Measurements from ENCODE around the gene LARGE2. TPM values are rescaled to one million over a fixed set of nuclear protein-coding genes. Genes with fewer than 3 reads are reported as not detected.

Gene LARGE2
- total RNA-seq, 1 experiment from 2014 or later: 18.4 TPM

DNA sequence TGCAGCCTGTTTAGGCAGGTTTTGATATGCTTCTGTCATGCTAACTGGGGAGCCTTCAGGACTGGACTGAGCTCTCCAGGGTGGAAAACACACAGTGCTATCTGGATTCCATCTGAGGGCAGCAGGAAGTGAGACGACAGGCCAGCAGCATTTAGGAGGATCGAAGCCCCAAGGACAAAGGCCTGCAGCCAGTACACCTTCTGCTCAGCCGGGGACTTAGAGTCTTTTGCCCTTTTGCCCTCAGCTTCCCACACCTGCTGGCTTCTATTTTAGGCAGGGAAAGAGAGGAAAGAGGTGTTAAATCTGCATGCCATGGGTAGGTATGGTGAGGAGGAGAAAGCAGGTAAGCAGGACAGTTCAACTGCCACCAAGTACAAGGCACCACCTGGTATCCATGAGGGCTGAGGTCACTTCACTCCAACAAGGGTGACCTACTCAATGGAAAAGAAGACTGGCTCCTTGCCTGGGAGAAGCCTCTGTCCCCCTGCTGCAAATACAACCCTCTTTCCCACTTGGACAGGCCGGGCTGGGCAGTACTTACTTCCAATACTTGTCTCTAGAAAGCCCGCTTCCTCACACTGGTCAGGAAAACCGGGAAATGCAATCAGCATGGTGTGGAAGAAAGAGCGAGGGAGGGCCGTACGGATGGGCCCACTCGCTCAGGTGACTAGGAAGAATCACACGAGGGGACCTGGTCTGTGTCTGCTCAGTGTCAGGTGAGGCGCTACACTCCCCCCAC, 12.3 kb downstream of the LARGE2 start:
- H3F3A ChIP-seq (ENCODE audit: low read length, unreplicated experiment): no peaks in the 10 kb centered on the region
- no peak overlapping the region for H3K4me3 ChIP-seq (ENCODE audit: low read length)
- H3K9me3 ChIP-seq (ENCODE audit: low read length): no peaks in the 10 kb centered on the region
- H3K9ac ChIP-seq (ENCODE audit: low read length): no peak overlapping the region
- intact Hi-C loops (cut with micrococcal nuclease): no loop called here
- H3K27me3 ChIP-seq (ENCODE audit: low read length): no peaks in the 10 kb centered on the region
- H4K20me1 ChIP-seq (ENCODE audit: low read length): no peaks in the 10 kb centered on the region
- ATAC-seq (no peak), DNase-seq (no peak)
- no TSS peak for BruUV-seq (replicated peaks)
- no peak overlapping the region for H3K4me2 ChIP-seq (ENCODE audit: low read length)
- H3K27ac ChIP-seq (ENCODE audit: low read length): no peak overlapping the region
- CTCF ChIA-PET: no interaction called here
- no peaks in the 10 kb centered on the region for H3K79me2 ChIP-seq (ENCODE audit: low read length)
- H2AFZ ChIP-seq (ENCODE audit: low read length): no peak overlapping the region
- POLR2A ChIA-PET (ENCODE audit: unreplicated experiment): no interaction called here
- TF ChIP-seq EZH2phosphoT487 (IDR thresholded peaks at IDR 0.05; ENCODE audit: borderline replicate concordance, low read length): no peak
- no peak for TF ChIP-seq EZH2 (IDR thresholded peaks at IDR 0.05; ENCODE audit: low read length, unreplicated experiment)
- TF ChIP-seq, protein P1, sequence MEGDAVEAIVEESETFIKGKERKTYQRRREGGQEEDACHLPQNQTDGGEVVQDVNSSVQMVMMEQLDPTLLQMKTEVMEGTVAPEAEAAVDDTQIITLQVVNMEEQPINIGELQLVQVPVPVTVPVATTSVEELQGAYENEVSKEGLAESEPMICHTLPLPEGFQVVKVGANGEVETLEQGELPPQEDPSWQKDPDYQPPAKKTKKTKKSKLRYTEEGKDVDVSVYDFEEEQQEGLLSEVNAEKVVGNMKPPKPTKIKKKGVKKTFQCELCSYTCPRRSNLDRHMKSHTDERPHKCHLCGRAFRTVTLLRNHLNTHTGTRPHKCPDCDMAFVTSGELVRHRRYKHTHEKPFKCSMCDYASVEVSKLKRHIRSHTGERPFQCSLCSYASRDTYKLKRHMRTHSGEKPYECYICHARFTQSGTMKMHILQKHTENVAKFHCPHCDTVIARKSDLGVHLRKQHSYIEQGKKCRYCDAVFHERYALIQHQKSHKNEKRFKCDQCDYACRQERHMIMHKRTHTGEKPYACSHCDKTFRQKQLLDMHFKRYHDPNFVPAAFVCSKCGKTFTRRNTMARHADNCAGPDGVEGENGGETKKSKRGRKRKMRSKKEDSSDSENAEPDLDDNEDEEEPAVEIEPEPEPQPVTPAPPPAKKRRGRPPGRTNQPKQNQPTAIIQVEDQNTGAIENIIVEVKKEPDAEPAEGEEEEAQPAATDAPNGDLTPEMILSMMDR (conservative IDR thresholded peaks at IDR 0.05; ENCODE audit: low read depth, low read length): no peak
- peaks cover 6% of the 10 kb centered on the region; the same call in 1 of the 2 replicates for H3K4me1 ChIP-seq (ENCODE audit: insufficient read depth, low read length)
- H3K9me2 ChIP-seq (replicated peaks; ENCODE audit: low read length): no peaks in the 10 kb centered on the region
- H3K36me3 ChIP-seq (ENCODE audit: low read depth, low read length): no peaks in the 10 kb centered on the region

DNA sequence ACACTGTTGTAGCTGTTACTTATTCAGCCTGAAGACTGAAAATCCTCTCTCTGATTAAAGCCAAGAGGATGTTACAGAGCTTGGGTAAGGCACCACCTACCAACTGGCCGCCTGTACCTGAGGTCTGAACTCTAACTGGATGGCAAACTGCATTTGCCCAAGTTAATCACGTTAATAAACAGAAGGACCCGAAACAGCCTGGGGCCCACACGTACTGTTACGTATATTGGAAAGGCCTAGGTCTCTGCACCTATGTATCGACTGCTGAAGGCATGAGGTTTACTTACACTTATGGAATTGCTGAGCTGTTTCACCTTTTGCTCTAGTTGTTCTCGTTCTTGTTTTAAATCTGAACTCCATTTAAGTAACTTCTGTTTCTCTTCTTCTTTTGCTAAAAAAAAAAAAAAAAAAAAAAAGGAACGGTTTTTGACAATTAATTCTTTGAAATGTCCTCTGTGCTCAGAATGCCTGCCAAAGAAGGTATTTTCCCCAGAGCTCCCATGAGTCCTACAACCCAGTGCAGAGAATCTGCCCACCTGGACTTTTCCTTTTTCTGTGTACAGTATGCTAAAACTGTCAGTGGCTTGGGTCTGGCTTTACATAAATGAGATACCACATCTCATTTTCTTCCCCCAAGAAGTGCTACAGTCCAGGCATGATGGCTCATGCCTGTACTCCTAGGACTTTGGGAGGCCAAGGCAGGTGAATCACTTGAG, 13.1 kb downstream of the LARGE2 start:
- H3K4me1 ChIP-seq (ENCODE audit: insufficient read depth, low read length): no peaks in the 10 kb centered on the region
- H3F3A ChIP-seq (ENCODE audit: low read length, unreplicated experiment): no peaks in the 10 kb centered on the region
- no peak overlapping the region for H3K27ac ChIP-seq (ENCODE audit: low read length)

More for the DNA sequence above, 13.1 kb downstream of the LARGE2 start:
- no peak for DNase-seq
- no peak overlapping the region for H3K4me3 ChIP-seq (ENCODE audit: low read length)
- no peaks in the 10 kb centered on the region for H3K79me2 ChIP-seq (ENCODE audit: low read length)
- no peaks in the 10 kb centered on the region for H3K9me2 ChIP-seq (replicated peaks; ENCODE audit: low read length)
- intact Hi-C loops (cut with micrococcal nuclease): no loop called here
- H3K9ac ChIP-seq (ENCODE audit: low read length): no peak overlapping the region
- ChIA-PET POLR2A (ENCODE audit: unreplicated experiment) (no interaction called here), CTCF (no interaction called here)
- TF ChIP-seq EZH2 (IDR thresholded peaks at IDR 0.05; ENCODE audit: low read length, unreplicated experiment) (no peak), EZH2phosphoT487 (IDR thresholded peaks at IDR 0.05; ENCODE audit: borderline replicate concordance, low read length) (no peak)
- TF ChIP-seq, protein P1 (conservative IDR thresholded peaks at IDR 0.05; ENCODE audit: low read depth, low read length): no peak
- H3K27me3 ChIP-seq (ENCODE audit: low read length): no peaks in the 10 kb centered on the region
- no peaks in the 10 kb centered on the region for H3K36me3 ChIP-seq (ENCODE audit: low read depth, low read length)
- H3K9me3 ChIP-seq (ENCODE audit: low read length): no peaks in the 10 kb centered on the region
- ATAC-seq: no peak
- no peaks in the 10 kb centered on the region for H4K20me1 ChIP-seq (ENCODE audit: low read length)
- H3K4me2 ChIP-seq (ENCODE audit: low read length): no peak overlapping the region
- BruUV-seq (replicated peaks): no TSS peak
- H2AFZ ChIP-seq (ENCODE audit: low read length): no peak overlapping the region
